ENCODE results near the gene ZC3H6.

Gene ZC3H6, protein sequence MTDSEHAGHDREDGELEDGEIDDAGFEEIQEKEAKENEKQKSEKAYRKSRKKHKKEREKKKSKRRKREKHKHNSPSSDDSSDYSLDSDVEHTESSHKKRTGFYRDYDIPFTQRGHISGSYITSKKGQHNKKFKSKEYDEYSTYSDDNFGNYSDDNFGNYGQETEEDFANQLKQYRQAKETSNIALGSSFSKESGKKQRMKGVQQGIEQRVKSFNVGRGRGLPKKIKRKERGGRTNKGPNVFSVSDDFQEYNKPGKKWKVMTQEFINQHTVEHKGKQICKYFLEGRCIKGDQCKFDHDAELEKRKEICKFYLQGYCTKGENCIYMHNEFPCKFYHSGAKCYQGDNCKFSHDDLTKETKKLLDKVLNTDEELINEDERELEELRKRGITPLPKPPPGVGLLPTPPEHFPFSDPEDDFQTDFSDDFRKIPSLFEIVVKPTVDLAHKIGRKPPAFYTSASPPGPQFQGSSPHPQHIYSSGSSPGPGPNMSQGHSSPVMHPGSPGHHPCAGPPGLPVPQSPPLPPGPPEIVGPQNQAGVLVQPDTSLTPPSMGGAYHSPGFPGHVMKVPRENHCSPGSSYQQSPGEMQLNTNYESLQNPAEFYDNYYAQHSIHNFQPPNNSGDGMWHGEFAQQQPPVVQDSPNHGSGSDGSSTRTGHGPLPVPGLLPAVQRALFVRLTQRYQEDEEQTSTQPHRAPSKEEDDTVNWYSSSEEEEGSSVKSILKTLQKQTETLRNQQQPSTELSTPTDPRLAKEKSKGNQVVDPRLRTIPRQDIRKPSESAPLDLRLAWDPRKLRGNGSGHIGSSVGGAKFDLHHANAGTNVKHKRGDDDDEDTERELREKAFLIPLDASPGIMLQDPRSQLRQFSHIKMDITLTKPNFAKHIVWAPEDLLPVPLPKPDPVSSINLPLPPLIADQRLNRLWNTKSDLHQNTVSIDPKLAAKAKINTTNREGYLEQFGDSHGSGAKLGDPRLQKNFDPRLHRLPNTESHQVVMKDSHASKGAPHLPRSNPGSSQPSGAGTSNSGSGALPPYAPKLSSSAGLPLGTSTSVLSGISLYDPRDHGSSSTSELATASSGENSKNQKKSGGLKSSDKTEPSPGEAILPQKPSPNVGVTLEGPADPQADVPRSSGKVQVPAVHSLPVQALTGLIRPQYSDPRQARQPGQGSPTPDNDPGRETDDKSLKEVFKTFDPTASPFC

GRCh38 chr2:112275311-112275886 is at the start of gene ZC3H6:
ZC3H6 (plus strand) TSS chr2:112275597; CDS start chr2:112275995, 398 bp downstream.
- peak; percentile 100 for DNase-seq

DNA sequence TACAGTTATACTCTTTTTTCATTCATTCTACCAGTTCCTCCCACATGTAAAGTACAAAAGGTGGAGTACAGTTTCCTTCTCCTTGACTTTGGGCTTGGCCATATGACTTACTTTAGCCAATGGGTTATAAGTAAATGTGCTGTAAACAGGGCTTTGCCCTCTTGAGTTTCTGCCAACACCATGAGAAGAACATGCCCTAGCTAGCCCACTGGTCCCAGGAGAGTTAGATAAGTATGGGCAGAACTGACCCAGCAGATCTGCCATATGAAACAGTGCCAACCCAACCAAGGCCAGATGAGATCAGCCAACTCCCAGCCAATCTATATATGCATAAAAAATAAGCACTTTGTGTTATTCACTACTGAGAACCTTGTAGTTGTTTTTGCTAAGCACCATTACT is 46.0 kb upstream of the ZC3H6 start:
- DNase-seq = no peak

DNA sequence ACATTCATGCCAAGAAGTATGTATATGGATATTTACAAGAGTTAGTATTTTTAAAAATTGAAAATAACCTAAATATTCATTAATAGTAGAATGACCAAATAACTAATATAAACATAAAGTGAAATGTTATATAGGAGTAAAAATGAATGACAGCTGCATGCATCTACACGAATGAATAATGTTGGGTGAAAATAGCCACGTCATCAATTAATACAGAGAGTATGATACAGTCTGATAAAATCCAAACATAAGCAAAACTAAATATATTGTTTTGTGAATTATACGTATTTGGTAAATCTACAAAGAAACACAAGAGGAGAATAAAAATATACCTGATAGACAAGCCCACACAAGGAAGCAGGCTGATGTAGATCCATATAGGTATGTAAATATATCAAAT is 45.0 kb upstream of the ZC3H6 start:
- DNase-seq = no peak

DNA sequence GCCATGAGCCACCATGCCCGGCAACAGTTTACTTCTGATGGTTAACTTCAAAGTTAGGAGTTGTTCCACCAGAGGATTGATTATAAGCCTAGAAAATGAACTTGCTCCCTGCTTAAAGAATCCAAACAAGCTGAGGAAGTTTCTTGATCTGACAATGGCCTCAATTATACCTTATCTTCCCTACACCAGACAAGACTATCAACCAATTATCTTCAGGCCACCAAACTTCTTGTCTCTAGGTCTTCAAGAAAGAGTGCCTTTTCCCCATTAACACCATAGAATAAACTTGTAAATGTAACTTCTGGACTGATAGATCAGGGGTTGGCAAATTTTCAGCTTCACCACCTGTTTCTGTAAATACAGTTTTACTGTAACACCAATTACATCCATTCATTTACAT is 35.5 kb upstream of the ZC3H6 start:
- DNase-seq = no peak

- DNase-seq = no peak
Observed at GRCh38 chr2:112242384-112242783, 33.0 kb upstream of the ZC3H6 start.

DNA sequence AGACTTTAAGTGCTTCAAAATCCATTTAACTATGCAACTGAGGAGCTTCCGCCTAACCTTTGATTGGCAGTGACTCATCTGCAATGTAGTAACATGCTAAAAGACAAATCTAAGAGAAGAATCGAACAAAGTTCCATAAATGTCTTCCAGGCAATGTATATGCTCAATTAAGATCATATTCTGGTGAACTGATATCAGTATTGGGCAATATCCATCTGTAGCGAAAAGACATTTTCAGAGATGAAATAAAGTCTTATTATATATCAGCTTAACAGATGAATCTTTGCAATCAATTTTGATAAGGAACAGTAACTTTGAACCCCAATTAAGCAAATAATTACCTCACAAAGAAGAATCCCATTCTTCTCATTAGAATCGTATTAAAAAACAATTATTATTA is 32.2 kb upstream of the ZC3H6 start:
- no peak for DNase-seq

DNA sequence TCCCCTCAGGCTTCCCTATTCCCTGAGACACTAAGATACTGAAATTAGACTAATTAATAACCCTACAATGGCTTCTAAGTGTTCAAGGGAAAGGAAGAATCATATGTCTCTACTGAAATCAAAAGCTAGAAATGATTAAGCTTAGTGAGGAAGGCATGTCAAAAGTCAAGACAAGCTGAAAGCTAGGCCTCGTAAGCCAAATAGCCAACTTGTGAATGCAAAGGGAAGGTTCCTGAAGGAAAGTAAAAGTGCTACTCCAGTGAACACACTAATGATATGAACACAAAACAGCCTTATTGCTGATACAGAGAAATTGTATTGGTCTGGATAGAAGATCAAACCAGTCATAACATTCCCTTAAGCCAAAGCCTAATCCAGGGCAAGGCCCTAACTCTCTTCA is 30.5 kb upstream of the ZC3H6 start:
- DNase-seq = no peak

DNA sequence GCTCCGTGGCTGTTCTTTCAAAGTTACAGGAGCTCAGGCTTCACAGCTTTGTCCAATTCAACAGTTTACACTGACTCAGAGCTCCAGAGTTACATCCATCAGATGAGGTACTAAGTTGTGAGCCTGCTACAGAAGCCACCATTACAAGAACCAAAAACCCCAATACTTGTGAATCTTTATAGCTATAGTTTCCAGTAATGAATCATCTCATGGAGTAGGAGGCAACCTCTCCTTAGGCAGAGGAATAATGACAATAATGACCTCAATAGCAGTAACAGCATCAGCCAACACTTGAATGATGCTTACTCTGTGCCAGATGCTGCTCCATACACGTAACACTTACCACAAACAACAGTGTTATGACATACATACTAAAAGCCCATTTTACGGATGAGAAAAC is 24.1 kb upstream of the ZC3H6 start:
- DNase-seq = no peak

DNA sequence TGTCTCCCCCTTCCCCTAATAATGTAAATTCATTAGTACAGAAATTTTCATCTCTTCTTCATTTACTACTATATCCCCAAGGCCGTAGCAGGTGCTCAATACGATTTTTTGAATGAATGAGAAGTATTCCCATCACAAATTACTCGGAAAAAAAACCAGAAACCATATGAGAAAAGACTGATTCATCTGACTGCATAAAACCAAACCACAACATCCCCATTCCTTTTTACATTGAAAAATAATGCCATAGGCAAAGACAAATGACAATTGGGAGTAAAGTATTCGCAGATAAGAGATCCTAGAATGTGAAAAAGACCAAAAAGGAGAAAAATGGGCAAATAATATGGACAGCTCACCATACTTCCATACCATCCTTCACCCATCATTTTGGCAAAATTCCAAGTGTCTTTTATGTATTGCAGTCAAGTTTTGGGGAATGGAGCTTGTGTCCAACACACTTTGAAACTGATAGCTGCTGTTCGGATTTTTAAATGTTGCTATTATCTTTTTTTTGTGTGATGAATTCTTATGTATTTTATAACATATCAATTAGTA is 22.1 kb upstream of the ZC3H6 start:
- DNase-seq = no peak

GRCh38 chr2:112254466-112255240 is 20.7 kb upstream of the ZC3H6 start, which contains the start of gene ZC3H8:
ZC3H8 (minus strand) TSS chr2:112255042; CDS start chr2:112254981, 61 bp downstream.
- peak; percentile 93 for DNase-seq

- DNase-seq = no peak
Observed at GRCh38 chr2:112255875-112256274, 19.5 kb upstream of the ZC3H6 start.

DNA sequence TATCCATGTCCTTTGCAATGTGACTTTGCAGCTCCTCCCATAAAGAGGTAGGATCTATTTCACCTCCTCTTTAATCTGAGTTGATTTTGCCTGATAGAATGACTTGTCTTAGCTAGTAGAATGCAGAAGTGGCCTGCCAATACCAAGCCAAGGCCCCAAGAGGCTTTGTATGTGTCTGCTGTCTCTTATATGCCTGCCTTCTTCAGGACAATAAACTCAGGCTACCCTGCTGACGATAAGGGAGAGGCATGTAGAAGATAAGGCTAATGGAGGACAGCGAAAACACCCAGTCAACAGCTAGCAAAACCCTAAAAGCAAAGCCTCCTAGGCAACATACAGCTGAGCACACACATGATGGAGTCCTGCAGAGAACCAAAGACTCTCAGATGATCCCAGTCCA is 18.7 kb upstream of the ZC3H6 start:
- no peak for DNase-seq

DNA sequence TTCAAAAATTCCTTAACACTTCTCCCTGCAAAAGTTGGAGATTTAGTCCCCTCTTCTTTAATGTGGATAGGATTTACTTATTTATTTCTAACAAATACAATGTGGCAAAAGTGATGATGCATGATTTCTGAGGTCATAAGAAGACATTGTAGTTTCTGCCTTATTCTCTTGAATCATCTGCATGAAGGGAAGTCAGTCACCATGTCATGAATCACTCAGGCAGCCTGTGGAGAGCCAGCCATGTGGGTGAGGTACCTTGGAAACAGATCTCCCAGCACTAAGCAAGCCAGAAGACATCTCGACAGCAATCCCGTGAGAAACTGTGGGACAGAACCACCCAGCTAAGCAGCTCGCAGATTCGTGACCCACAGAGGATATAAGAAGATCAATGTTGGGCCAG is 17.8 kb upstream of the ZC3H6 start:
- DNase-seq = no peak

DNA sequence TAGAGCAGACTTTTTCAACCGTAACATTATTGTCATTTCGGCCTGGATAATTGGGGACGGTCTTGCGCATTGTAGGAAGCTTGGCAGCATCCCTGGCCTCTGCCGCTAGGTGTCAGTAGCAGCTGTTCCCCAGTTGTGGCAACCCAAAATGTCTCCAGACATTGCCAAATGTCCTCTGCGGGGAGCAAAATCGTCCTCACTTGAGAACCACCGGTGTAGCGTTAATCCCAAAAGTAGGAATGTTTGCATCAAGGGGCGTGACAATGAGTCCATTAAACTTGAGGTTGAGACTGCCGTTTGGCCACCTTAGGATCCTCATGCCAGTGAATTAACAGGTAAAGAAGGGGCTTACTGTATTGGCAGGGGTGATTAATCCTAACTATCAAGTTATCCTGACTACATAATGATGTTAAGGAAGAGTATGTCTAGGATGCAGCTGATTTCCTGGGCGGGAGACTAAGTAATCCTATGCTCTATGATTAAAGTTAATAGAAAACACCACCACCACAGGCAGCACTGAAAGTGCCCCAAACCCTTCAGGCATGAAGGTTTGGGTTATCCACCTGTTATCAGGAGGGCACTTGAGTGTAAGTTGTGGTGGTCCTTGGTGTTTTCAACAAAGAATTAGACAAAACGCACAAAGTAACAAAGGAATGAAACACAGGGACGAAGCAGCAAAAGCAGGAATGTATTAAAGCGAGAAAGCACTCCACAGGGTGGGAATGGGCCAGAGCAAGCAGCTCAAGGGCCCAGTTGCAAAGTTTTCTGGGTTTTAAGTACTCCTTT is 15.7 kb upstream of the ZC3H6 start:
- peak; percentile 71 for DNase-seq

DNA sequence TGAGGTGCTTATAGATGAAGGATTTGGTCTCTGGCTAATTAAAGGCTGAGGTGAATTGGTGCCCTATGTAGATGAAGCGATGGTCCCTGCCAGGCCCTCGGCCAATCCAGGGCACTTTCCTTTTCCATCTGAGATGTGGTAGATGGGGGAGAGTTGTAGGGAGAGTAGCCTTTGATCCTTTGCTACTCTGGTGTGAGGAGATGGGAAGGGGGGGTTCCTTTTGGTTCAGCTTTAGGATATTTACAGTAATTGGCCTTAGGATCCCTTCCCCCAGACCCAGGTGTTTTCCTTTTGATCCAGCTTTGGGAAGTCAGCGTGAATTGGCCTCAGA is 15.1 kb upstream of the ZC3H6 start:
- DNase-seq = no peak

GRCh38 chr2:112262876-112263275 is 12.5 kb upstream of the ZC3H6 start:
- no peak for DNase-seq

DNA sequence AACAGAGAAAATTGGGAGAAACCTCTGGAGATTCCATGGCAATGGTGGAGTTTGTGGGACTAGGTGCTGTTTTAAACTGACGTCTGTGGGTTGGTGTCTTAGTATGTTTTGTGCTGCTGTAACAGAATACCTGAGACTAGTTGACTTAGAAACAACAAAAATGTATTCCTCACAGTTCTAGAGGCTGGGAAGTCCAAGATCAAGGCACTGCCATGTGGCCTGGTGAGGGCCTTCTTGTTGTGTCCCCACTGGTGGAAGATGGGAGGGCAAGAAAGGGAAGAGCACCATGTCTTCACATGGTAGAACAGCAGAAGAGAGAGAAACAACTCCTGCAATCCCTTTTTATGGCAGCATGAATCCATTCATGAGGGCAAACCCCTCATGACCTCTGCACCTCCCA is 6.8 kb upstream of the ZC3H6 start:
- DNase-seq = no peak

- DNase-seq = no peak
Observed at GRCh38 chr2:112272669-112273068, 2.7 kb upstream of the ZC3H6 start.

DNA sequence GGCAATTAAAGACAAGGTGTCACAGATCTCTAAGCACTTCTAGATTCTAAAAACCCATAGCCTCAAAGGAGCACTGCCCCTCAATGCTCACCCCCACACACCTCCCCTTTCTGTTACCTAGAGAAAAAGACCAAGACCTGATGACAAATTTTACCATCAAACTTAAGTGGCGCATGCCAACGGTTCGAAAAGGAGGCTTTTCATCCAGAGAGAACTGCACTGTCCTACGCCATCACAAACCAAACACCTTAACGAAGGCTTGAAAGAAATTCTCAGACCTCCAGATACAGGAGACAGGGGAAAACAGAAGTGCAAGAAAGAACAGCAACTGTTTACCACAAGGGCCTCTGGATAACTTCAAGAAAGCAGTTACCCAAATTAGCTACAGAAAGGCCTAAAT is 2.0 kb upstream of the ZC3H6 start:
- DNase-seq = no peak

DNA sequence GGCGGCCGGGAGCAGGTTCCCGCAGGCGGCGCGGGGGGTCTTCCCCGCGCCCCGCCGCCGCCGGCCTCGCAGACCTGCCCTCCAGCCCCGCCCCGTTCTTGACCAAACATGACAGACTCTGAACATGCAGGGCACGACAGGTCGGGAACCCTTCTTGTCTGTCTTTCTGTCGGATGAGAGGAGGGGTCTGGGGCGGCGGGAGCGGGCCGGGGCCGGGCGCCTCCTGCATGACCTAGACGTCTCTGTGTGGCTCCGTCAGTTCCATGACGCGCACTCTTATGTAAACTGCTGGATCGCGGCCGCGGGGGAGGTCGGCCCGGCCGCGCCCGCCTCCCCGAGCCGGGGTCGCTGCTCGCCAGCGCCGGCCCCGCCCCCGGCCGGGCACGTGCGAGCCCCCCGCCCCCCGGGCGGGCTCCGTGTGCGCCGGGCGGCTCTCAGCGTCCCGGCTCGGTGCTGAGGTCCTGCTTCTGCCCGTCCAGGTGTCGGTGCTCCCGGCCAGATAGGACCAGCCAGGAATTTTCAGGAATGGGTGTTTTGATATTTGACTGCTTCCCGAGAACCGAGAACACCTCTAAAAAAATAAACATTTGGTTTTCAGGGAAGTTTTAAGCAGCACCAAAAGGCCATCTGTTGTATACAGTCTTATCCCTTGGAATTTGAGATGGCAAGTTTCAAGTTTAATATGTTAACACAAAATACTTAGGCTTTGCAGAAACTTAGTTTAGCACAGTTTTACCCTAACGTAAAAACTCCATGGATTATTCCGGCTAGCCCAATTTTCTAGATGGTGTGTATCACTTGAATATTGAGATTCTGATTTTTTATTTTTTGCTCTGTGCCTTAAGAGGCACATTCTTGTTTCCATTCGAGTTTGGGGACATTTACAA is 733 bp downstream of the ZC3H6 start:
- peak; percentile 69 for DNase-seq
